HepG2 (cell line): ENCODE results near the gene HENMT1. TPM values are rescaled to one million over a fixed set of nuclear protein-coding genes. Genes with fewer than 3 reads are reported as not detected.
A peak's percentile ranks its signal among the peaks of the same experiment; 100 is the strongest.

Source experiments
- ERF ChIP-seq: IDR thresholded peaks from 2 replicates; pipeline ENCODE4 v1.6.1; 2018; ENCODE audit warnings: missing biosample characterization, missing genetic modification reagents
- FOXK1 ChIP-seq: sonication (generic); formaldehyde crosslinking; IDR thresholded peaks from 2 replicates; pipeline ENCODE4 v1.4.0; 2020; ENCODE audit warnings: low read depth, missing genetic modification reagents, borderline replicate concordance
- KLF15 ChIP-seq: sonication (generic); formaldehyde crosslinking; IDR thresholded peaks from 2 replicates; pipeline ENCODE4 v1.8.1; 2023; ENCODE audit warnings: borderline replicate concordance, mild to moderate bottlenecking, inconsistent platforms, missing genetic modification reagents, mixed read lengths
- MATR3 ChIP-seq: sonication (generic); formaldehyde crosslinking; IDR thresholded peaks from 2 replicates; pipeline ENCODE4 v1.4.0; 2020; ENCODE audit warnings: missing genetic modification reagents
- MIER3 ChIP-seq: IDR thresholded peaks from 2 replicates; pipeline ENCODE4 v1.6.1; 2016; ENCODE audit warnings: missing compliant biosample characterization, borderline replicate concordance
- NBN ChIP-seq: fragments of 450-650 bp; conservative IDR thresholded peaks from 2 replicates; pipeline ENCODE4 v1.6.1; 2017
- NFIC ChIP-seq: IDR thresholded peaks from 2 replicates; pipeline ENCODE4 v1.6.1; 2012; ENCODE audit warnings: mild to moderate bottlenecking, low read length, inconsistent platforms
- NFYC ChIP-seq: IDR thresholded peaks from 2 replicates; pipeline ENCODE4 v1.6.1; 2016; ENCODE audit warnings: missing genetic modification reagents, missing compliant biosample characterization
- SIX4 ChIP-seq: sonication (generic); formaldehyde crosslinking; IDR thresholded peaks from 2 replicates; pipeline ENCODE4 v1.4.0; 2020; ENCODE audit warnings: missing genetic modification reagents
- ZFP62 ChIP-seq: sonication (generic); formaldehyde crosslinking; IDR thresholded peaks from 2 replicates; pipeline ENCODE4 v1.4.0; 2020; ENCODE audit warnings: missing genetic modification reagents
- ZNF30 ChIP-seq: sonication (generic); formaldehyde crosslinking; IDR thresholded peaks from 2 replicates; pipeline ENCODE4 v1.5.0; 2020; ENCODE audit warnings: mild to moderate bottlenecking, missing genetic modification reagents
- ZNF432 ChIP-seq: sonication (generic); formaldehyde crosslinking; IDR thresholded peaks from 2 replicates; pipeline ENCODE4 v1.5.0; 2020; ENCODE audit warnings: missing genetic modification reagents, mild to moderate bottlenecking, borderline replicate concordance
- ZNF607 ChIP-seq: sonication (generic); formaldehyde crosslinking; IDR thresholded peaks from 2 replicates; pipeline ENCODE4 v1.5.1; 2020; ENCODE audit warnings: missing genetic modification reagents, mild to moderate bottlenecking, borderline replicate concordance
- ZNF747 ChIP-seq: sonication (generic); formaldehyde crosslinking; IDR thresholded peaks from 2 replicates; pipeline ENCODE4 v1.8.1; 2023; ENCODE audit warnings: missing genetic modification reagents, mild to moderate bottlenecking, borderline replicate concordance
- ZSCAN25 ChIP-seq: sonication (generic); formaldehyde crosslinking; IDR thresholded peaks from 2 replicates; pipeline ENCODE4 v1.8.0; 2022; ENCODE audit warnings: mild to moderate bottlenecking, missing genetic modification reagents
- polyA plus RNA-seq, 8 experiments: library from polyadenylated mRNA; depleted of rRNA in 3 of 8; stranded (reverse) in 7 of 8; unstranded in 1 of 8; fragments of >200 nt; fragmentation: Illumina TruSeq in 4 of 8; extraction: Trizol in 4 of 8; gene quantifications; 2 replicates each; pipeline versions ENCODE4 v1.2.1 to v1.2.3, GENCODE V29; 2011 to 2016; ENCODE audit warnings: low read depth in 4 of 8, missing spikeins in 1 of 8, mixed read lengths in 1 of 8; ENCODE audit not compliant: insufficient read depth in 1 of 8
- total RNA-seq, 5 experiments: library from RNA; depleted of rRNA; stranded (reverse); fragments of >200 nt; fragmentation: Illumina TruSeq; extraction: Trizol; gene quantifications; 2 replicates each; pipeline ENCODE4 v1.2.3, GENCODE V29; 2016; ENCODE audit warnings: low read depth in 1 of 5
- TF ChIP-seq, protein P1 (sequence below), 2 experiments: sonication (generic) in 1 of 2; formaldehyde crosslinking in 1 of 2; IDR thresholded peaks; 2 replicates each; pipeline versions ENCODE4 v1.6.1 to v1.9.0; 2014 to 2022; ENCODE audit warnings: antibody characterized with exemption in 1 of 2, borderline replicate concordance in 1 of 2, inconsistent platforms in 1 of 2, low read depth in 1 of 2, missing genetic modification reagents in 1 of 2
- TF ChIP-seq, protein P2 (sequence below): sonication (generic); formaldehyde crosslinking; IDR thresholded peaks from 2 replicates; pipeline ENCODE4 v1.9.0; 2021; ENCODE audit warnings: missing genetic modification reagents, borderline replicate concordance
- TF ChIP-seq, protein P3 (sequence below): sonication (generic); formaldehyde crosslinking; IDR thresholded peaks from 2 replicates; pipeline ENCODE4 v1.8.1; 2023; ENCODE audit warnings: mild to moderate bottlenecking, missing genetic modification reagents, borderline replicate concordance
- TF ChIP-seq, protein P4 (sequence below): sonication (generic); formaldehyde crosslinking; IDR thresholded peaks from 2 replicates; pipeline ENCODE4 v1.4.0; 2020; ENCODE audit warnings: missing genetic modification reagents

The HENMT1 gene
- total and polyA plus RNA-seq, 2 of the 13 experiments (the other 11 are each of a cell fraction or from before 2014, with no cell fraction given), result not detected

DNA sequence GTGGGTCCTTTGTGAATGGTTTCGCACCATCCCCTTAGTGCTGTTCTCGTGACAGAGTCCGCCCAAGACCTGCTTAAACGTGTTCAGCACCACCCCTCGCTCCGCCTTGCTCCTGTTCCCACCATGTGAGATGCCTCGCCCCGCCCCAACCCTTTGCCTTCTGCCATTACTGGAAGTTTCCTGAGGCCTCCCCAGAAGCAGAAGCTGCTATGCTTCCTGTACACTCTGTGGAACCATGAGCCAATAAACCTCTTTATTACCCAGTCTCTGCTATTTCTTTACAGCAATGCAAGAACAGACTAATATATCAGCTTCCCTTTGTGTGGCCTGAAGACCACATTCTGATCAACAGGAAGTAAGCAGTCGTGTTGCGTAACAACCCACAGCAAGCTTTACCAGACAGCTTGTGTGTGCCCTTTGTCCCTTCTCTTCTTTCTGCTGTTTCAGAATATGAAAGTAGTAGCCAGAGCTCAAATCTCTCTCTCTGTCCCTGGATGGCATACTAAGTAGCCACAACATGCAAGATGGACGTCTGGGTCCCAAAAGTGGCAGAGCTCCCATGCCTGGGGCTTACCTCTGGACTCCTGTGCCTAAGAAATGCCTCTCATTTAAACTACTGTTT is 14.1 kb downstream of the HENMT1 start (continued):
- TF ChIP-seq, protein P1, sequence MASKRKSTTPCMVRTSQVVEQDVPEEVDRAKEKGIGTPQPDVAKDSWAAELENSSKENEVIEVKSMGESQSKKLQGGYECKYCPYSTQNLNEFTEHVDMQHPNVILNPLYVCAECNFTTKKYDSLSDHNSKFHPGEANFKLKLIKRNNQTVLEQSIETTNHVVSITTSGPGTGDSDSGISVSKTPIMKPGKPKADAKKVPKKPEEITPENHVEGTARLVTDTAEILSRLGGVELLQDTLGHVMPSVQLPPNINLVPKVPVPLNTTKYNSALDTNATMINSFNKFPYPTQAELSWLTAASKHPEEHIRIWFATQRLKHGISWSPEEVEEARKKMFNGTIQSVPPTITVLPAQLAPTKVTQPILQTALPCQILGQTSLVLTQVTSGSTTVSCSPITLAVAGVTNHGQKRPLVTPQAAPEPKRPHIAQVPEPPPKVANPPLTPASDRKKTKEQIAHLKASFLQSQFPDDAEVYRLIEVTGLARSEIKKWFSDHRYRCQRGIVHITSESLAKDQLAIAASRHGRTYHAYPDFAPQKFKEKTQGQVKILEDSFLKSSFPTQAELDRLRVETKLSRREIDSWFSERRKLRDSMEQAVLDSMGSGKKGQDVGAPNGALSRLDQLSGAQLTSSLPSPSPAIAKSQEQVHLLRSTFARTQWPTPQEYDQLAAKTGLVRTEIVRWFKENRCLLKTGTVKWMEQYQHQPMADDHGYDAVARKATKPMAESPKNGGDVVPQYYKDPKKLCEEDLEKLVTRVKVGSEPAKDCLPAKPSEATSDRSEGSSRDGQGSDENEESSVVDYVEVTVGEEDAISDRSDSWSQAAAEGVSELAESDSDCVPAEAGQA (IDR thresholded peaks at IDR 0.05; ENCODE audit: low read depth), result no peak
- TF ChIP-seq, protein P1 (CRISPR knock-in tag; IDR thresholded peaks at IDR 0.05; ENCODE audit: borderline replicate concordance), result no peak
- TF ChIP-seq MIER3 (CRISPR knock-in tag), result no peak
- TF ChIP-seq ZFP62 (CRISPR knock-in tag), result no peak
- TF ChIP-seq ZNF607 (CRISPR knock-in tag), result 0 out of 2 replicates have a peak, but pooled peaks have one; percentile 37
- peak; percentile 81 for TF ChIP-seq FOXK1 (CRISPR knock-in tag)
- 0 out of 2 replicates have a peak, but pooled peaks have one; percentile 51 for TF ChIP-seq ERF (CRISPR knock-in tag)
- TF ChIP-seq KLF15 (CRISPR knock-in tag), result no peak
- no peak for TF ChIP-seq MATR3 (CRISPR knock-in tag)
- TF ChIP-seq, protein P2, sequence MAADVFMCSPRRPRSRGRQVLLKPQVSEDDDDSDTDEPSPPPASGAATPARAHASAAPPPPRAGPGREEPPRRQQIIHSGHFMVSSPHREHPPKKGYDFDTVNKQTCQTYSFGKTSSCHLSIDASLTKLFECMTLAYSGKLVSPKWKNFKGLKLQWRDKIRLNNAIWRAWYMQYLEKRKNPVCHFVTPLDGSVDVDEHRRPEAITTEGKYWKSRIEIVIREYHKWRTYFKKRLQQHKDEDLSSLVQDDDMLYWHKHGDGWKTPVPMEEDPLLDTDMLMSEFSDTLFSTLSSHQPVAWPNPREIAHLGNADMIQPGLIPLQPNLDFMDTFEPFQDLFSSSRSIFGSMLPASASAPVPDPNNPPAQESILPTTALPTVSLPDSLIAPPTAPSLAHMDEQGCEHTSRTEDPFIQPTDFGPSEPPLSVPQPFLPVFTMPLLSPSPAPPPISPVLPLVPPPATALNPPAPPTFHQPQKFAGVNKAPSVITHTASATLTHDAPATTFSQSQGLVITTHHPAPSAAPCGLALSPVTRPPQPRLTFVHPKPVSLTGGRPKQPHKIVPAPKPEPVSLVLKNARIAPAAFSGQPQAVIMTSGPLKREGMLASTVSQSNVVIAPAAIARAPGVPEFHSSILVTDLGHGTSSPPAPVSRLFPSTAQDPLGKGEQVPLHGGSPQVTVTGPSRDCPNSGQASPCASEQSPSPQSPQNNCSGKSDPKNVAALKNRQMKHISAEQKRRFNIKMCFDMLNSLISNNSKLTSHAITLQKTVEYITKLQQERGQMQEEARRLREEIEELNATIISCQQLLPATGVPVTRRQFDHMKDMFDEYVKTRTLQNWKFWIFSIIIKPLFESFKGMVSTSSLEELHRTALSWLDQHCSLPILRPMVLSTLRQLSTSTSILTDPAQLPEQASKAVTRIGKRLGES (CRISPR knock-in tag), result no peak
- TF ChIP-seq, protein P3, sequence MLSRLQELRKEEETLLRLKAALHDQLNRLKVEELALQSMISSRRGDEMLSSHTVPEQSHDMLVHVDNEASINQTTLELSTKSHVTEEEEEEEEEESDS (CRISPR knock-in tag), result no peak
- no peak for TF ChIP-seq ZNF30 (CRISPR knock-in tag)
- no peak for TF ChIP-seq NFIC
- no peak for TF ChIP-seq NBN
- no peak for TF ChIP-seq ZSCAN25 (CRISPR knock-in tag)
- TF ChIP-seq NFYC (CRISPR knock-in tag), result peak; percentile 17; the same call in 1 of the 2 replicates
- TF ChIP-seq ZNF432 (CRISPR knock-in tag), result no peak
- TF ChIP-seq SIX4 (CRISPR knock-in tag), result peak; percentile 45; the same call in 1 of the 2 replicates
- TF ChIP-seq, protein P4, sequence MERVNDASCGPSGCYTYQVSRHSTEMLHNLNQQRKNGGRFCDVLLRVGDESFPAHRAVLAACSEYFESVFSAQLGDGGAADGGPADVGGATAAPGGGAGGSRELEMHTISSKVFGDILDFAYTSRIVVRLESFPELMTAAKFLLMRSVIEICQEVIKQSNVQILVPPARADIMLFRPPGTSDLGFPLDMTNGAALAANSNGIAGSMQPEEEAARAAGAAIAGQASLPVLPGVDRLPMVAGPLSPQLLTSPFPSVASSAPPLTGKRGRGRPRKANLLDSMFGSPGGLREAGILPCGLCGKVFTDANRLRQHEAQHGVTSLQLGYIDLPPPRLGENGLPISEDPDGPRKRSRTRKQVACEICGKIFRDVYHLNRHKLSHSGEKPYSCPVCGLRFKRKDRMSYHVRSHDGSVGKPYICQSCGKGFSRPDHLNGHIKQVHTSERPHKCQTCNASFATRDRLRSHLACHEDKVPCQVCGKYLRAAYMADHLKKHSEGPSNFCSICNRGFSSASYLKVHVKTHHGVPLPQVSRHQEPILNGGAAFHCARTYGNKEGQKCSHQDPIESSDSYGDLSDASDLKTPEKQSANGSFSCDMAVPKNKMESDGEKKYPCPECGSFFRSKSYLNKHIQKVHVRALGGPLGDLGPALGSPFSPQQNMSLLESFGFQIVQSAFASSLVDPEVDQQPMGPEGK (CRISPR knock-in tag), result 0 out of 2 replicates have a peak, but pooled peaks have one; percentile 26
- TF ChIP-seq ZNF747 (CRISPR knock-in tag), result peak; percentile 82
